Astrocyte of the hippocampus (primary cell): Measurements from ENCODE around the gene UBE2L3.
"Not testable (repeated sequence)": the region's sequence is repeated elsewhere in the genome, so short reads cannot be mapped to it uniquely, and the experiment has no call there.

Source experiments
- DNase-seq: peaks from one replicate; pipeline ENCODE4 v3.0.0; 2011; ENCODE audit warnings: low read depth, low spot score

The UBE2L3 gene

GRCh38 chr22:21599053-21599893 lies 31.8 kb downstream of the UBE2L3 start:
- DNase-seq: no peak

- DNase-seq: no peak
Measured at GRCh38 chr22:21602579-21602978, 35.1 kb downstream of the UBE2L3 start.

GRCh38 chr22:21603973-21604372 lies 36.5 kb downstream of the UBE2L3 start:
- no peak for DNase-seq

GRCh38 chr22:21605887-21606564 lies 38.5 kb downstream of the UBE2L3 start:
- no peak for DNase-seq

GRCh38 chr22:21606775-21607174 lies 39.3 kb downstream of the UBE2L3 start:
- no peak for DNase-seq

- DNase-seq: not testable (repeated sequence)
Measured at GRCh38 chr22:21609556-21610157, 42.1 kb downstream of the UBE2L3 start.

- peak; percentile 30 for DNase-seq
Measured at GRCh38 chr22:21611210-21611977, 43.9 kb downstream of the UBE2L3 start.

- no peak for DNase-seq
Measured at GRCh38 chr22:21612858-21613257, 45.3 kb downstream of the UBE2L3 start.

- no peak for DNase-seq
Measured at GRCh38 chr22:21613553-21614233, 46.2 kb downstream of the UBE2L3 start.

- DNase-seq: no peak
Measured at GRCh38 chr22:21615731-21616130, 48.2 kb downstream of the UBE2L3 start.

GRCh38 chr22:21617337-21617736 lies 49.8 kb downstream of the UBE2L3 start:
- DNase-seq: not testable (repeated sequence)

- no peak for DNase-seq
Measured at GRCh38 chr22:21621025-21621424, 53.5 kb downstream of the UBE2L3 start.

- no peak for DNase-seq
Measured at GRCh38 chr22:21622011-21622918, 54.8 kb downstream of the UBE2L3 start.

GRCh38 chr22:21622919-21623647 lies 55.6 kb downstream of the UBE2L3 start:
- peak; percentile 25 for DNase-seq

- peak; percentile 26 for DNase-seq
Measured at GRCh38 chr22:21623648-21623970, 56.1 kb downstream of the UBE2L3 start.

- peak; percentile 38 for DNase-seq
Measured at GRCh38 chr22:21624120-21624879, 56.8 kb downstream of the UBE2L3 start.

GRCh38 chr22:21624880-21625791 lies 57.6 kb downstream of the UBE2L3 start:
- DNase-seq: no peak
